ENCODE results near the gene CCDC61.

CCDC61 gene

DNA sequence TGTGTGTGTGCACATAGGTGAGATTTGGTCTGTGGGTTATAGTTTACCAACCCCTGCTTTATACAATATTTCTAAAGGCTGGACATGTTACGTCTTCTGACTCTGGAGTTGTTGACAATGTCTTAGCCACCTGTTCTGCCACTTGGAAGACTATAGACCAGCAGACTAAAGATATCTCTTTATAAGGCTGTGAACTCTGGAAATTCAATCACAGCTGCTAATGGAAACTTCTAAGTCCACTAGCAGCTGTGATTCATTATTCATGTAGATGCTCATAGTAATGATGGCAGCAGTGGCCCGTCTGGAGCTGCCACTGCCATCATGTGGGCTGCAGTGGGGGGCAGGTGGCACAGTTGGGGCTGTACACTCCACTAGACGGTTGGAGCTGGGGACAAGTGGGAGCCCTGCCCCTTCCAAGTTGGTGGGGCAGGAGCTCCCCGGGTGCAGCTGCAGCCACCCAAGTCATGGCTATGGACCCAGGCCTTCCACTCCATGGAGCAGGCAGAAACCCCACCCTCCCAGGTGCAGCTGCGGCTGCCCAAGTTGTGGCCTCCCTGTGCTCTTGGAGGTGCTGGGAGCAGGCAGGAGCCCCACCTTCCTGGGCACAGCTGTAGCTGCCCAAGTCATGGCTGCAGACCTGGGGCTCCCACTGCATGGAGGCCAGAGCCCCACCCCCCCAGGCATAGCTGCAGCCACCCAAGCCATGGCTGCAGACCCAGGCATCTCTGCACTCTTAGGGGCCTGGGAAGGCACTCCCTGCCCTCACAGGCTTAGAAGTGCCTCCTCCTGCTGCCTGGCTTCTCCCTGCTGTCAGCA, 36.7 kb downstream of the CCDC61 start:
- H3K4me3 ChIP-seq (ENCODE audit: low read depth, low read length), result no peak overlapping the region
- DNase-seq (ENCODE audit: low read depth), result no peak

DNA sequence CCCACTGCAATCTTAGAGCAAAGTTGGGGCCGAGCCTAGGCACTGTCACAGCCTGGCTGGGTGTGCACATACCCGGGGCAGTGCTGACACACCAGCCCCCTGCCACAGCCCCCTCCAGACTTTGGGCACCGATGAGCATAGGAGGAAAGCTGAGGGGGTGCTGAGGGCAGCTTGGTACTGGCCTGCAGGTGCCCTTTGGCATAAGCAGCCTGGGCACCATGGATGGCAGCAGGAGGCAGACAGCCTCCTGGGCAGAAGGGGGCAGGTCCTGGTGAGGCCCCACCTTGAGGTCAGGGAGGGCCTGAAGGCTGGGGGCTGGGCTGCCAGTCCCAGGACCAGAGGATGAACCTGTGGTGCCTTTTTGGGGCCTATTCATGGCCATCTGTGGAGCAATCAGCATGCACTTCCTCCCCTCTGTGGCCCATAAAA, 37.3 kb downstream of the CCDC61 start:
- no peak overlapping the region for H3K4me3 ChIP-seq (ENCODE audit: low read depth, low read length)
- no peak for DNase-seq (ENCODE audit: low read depth)

DNA sequence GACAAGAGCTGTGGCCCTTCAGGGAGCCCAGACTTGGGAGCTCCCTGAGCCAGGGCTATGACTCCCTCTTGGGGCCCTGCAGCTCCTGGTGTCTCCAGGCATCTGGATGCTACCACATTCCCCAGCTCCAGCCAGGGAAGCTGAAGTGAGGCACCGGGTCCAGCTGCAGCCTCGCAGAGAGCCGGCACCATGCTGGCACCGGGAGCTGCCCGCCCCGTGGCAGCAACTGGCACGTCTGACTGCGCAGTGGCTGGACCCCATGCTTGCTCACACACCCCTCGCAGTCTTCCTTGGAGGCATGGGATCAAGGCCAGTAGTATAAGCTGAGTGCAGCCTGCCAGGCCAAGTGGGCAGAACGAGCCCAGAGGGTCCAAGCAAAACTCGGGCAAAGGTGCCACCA, 38.1 kb downstream of the CCDC61 start:
- H3K4me3 ChIP-seq (ENCODE audit: low read depth, low read length), result no peak overlapping the region
- no peak for DNase-seq (ENCODE audit: low read depth)

DNA sequence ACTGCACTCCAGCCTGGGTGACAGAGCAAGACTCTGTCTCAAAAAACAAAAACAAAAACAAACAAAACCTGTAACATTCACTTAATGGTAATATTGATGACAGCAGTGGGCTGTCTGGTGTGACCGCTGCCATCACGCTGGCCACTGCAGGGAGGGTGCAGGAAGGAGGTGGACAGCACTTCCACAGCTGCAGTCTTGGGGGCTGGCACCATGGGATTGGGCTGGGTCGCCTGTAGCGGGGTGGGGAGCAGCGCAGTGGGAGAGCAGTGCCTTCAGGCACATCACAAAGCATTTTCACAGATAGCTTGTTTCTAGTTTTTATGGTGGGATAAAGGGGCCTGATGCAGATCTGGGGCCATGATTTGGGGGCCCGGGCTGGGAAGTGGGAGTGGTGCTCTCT, 40.3 kb downstream of the CCDC61 start:
- no peak for DNase-seq (ENCODE audit: low read depth)
- H3K4me3 ChIP-seq (ENCODE audit: low read depth, low read length), result no peak overlapping the region

DNA sequence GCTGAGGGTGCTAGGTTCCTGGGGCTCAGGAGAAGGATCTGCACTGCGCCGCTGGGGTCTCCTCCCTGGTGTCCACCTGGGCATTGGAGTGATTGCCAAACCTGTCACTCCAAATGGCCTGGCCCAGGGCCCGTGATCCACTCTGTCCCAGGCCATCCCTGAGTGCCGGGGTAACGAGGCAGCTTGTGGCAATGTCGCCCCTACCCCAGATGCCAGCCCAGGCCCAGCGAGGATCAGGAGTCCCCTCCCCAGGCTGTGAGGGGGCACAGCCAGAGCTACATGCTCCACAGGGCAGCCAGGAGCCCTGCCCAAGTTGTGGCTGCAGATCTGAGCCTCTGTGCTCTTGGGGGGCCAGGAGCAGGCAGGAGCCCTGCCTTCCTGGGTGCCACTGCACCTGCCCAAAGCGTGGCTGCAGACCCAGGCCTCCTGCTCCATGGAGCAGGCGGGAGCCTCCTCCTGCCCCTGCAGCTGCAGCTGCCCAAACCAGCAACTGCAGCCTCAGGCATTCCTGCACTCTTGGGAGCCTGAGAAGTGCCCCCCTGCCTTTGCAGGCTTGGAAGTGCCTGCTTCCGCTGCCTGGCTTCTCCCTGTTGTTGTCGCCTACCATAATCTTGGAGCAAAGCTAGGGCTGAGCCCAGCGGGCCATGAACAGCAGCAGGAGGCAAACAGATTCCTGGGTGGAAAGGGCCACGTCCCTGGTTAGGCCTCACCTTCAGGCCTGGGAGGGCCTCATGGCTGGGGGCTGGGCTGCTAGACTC, 40.9 kb downstream of the CCDC61 start:
- no peak for DNase-seq (ENCODE audit: low read depth)

DNA sequence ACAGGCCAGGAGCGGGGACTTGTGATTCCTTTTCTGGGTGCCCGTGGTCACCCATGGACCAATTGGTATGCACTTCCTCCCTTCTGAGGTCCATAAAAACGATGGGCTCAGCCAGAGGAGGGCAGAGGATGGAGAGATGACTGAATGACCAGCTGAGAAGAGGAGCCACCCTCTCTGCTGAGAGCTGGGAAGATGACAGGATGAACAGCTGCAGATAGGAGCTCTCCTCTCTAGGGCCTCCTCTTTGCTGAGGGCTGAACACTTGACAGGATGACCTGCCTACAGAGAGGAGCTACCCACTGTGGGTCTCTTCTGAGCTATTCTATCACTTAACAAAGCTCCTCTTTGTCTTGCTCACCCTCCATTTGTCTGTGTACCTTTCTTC, 41.5 kb downstream of the CCDC61 start:
- no peak overlapping the region for H3K4me3 ChIP-seq (ENCODE audit: low read depth, low read length)
- no peak for DNase-seq (ENCODE audit: low read depth)

More for the DNA sequence above, 40.9 kb downstream of the CCDC61 start:
- H3K4me3 ChIP-seq (ENCODE audit: low read depth, low read length), result no peak overlapping the region

DNA sequence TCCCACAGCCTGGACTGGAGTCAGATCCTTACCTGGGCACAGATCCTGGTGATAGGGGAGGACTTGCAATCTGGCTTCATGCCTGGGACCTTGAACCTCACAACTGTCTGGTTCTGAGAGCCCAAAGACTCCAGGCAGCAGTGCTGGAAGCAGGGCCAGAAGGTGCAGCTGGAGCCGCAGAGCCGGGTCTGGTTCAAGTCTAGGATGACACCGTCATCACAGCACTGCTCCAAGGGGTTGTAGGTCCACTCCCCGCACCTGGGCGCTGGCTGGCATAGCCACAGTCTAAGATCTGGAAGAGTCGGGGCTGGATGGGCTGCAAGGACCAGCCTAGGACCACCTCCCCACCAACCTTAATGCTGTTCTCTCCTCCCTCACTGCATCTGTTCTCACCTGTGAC, 44.9 kb downstream of the CCDC61 start:
- no peak overlapping the region for H3K4me3 ChIP-seq (ENCODE audit: low read depth, low read length)
- DNase-seq (ENCODE audit: low read depth), result no peak

DNA sequence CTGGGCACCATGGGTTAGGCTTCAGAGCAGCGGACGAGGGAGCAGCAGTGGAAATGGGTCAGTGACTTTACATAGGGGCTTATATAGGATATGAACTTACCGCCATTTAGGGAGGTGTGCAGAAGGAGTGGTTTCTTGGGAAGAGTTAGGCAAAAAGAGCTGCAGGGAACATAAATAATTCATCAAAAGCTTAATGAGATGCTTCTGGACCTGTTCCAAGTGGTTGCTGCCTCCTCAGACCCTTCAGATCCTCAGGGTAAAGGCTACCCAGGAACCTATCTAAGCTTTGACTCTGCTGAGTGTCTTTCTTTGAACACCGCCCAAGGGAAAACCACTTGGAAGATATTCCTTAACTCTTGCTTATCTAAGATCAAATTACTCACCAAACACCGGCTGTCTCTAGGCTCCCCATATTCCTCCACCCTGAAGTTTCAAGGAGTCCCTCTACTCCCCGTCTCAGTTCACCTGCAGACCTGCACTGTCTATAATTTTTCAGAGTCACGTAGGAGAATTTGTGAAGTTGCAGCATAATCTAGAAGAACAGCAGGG, 45.8 kb downstream of the CCDC61 start, which contains the start of gene IGFL4:
IGFL4 (minus strand) TSS at position 51 of the 549 bp plus-strand sequence; CDS start at position 11, 40 bp downstream.
- H3K4me3 ChIP-seq (ENCODE audit: low read depth, low read length), result no peak within 1 kb of the TSS
- no peak for DNase-seq (ENCODE audit: low read depth)

DNA sequence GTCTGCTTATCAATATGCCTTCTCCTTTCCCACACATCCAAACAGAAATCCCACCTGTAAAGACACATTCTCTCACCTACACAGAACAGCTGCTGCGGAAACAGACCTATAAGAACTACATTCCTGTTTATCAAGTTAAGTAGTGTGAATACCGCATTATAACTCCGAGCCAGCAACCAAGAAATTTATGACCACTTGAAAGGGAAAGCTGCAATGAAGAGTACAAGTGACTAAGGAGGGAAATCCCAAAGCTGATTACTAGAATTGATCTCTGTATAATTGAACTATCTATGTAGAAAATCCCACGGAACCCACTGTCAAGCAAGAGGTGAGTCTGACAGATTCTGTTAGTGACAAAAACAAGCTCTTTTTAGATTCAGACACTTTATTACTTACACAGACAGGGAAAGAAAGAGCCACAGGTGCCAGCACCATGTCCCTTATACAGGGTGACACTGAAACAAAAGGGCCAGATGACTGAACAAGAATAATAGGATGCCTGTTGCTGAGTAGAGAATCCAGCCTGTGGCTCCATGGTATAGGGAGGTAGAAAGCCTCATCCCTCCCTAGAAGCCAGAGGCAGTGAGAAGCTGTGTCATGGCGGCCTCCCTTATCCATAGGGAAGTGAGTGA, 47.1 kb downstream of the CCDC61 start:
- DNase-seq (ENCODE audit: low read depth), result no peak

DNA sequence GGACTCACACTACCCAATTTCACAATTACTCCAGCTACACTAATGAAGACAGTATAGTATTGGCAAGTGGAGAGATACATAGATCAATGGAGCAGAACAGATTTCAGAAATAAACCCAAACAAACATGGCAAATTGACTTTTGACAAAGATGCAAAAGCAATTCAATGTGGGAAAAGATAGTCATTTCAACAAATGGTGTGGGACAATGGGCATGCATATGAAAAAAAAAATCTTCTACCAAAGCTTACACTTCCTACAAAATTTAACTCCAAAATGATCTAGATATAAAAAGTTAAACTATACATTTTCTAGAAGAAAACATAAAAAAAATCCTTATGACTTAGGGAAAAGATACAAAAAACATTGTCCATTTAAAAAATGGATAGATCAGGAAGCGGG, 48.3 kb downstream of the CCDC61 start:
- no peak overlapping the region for H3K4me3 ChIP-seq (ENCODE audit: low read depth, low read length)
- DNase-seq (ENCODE audit: low read depth), result no peak

More for the DNA sequence above, 47.1 kb downstream of the CCDC61 start:
- H3K4me3 ChIP-seq (ENCODE audit: low read depth, low read length), result no peak overlapping the region

DNA sequence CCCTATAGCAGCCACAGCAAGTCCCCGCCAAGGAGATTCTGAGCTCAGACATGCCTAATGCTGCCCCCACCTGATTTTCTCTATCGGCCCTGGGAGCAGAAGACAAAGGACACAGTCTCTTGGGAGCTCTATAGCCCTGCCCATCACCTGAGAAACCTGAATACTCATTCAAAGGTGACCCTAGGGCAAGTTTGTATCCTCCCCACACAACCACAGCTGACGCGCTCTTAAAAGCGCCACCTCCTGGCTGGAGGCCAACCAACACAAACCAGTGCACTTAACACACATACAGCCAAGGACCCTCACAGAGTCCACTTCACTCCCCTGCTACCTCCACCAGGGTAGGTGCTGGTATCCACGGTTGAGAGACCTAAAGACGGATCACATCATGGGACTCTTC, 54.3 kb downstream of the CCDC61 start:
- no peak for DNase-seq (ENCODE audit: low read depth)
- no peak overlapping the region for H3K4me3 ChIP-seq (ENCODE audit: low read depth, low read length)

DNA sequence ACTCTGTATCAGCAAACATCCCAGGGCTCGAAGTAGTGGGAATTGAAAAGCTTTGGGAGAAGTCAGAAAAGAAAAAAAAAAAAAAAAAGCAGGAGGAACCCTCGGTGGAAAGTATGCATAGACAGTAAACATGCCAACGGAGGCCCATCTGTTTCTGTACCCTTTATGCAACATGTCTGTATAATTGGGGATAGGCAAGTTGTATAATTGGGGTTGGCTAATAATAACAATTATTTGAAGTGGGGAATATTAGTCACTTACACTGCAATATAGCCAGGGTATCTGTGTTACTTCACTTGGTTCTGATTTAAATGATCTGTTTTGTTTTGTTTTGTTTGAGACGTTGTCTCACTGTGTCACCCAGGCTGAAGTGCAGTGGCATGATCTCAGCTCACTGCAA, 57.6 kb downstream of the CCDC61 start:
- H3K4me3 ChIP-seq (ENCODE audit: low read depth, low read length), result no peak overlapping the region
- DNase-seq (ENCODE audit: low read depth), result no peak

DNA sequence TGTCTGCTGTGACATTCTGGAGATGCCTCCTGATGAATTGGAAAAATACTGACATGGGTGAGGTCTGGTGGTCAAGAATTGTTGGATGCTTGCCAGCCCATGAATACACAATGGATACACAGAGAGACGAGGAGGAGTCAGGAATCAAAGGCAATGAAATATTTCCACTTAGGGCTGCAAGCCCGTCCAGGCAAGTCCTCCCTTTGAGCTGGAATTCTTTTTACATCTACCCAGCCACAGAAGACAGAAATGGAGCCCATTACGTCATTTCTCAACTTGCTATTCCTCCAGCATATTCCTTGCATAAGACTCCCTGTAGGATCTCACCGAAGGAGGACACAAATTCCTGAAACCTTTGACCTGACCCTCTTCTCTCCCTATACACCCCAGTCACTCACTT, 61.3 kb downstream of the CCDC61 start:
- no peak overlapping the region for H3K4me3 ChIP-seq (ENCODE audit: low read depth, low read length)
- DNase-seq (ENCODE audit: low read depth), result no peak

DNA sequence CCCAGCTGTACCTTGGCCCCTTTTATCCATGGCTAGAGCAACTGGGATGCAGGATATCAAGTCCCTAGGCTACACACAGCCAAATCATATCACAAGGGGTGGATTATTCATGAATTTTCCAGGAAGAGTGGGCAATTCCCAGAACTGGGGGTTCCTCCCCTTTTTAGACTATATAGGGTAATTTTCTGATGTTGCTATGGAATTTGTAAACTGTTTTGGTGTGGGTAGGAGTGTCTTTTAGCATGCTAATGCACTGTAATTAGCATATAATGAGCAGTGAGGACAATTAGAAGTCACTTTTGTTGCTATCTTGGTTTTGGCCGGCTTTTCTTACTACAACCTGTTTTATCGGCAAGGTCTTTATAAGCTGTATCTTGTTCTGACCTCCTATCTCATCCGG, 63.5 kb downstream of the CCDC61 start:
- no peak for DNase-seq (ENCODE audit: low read depth)
- no peak overlapping the region for H3K4me3 ChIP-seq (ENCODE audit: low read depth, low read length)

DNA sequence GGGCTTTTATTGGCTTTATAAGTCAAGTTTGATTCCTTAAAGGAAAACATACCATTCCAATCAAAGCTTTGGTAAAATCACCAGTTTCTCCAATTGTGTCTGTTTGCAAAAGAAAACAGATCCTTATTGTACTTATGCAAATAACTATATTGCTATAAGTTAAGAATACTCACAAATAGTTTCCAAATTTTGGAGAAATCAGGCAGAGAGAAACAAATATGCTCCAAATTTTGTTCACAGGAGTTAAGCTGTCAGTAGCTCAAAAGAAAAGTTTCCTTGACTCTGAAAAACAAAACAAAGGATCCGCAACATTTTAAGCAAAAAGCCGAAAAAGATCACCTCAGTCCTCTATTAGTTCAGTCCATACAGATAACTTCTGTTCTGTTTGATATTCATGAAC, 64.7 kb downstream of the CCDC61 start:
- no peak overlapping the region for H3K4me3 ChIP-seq (ENCODE audit: low read depth, low read length)
- no peak for DNase-seq (ENCODE audit: low read depth)

DNA sequence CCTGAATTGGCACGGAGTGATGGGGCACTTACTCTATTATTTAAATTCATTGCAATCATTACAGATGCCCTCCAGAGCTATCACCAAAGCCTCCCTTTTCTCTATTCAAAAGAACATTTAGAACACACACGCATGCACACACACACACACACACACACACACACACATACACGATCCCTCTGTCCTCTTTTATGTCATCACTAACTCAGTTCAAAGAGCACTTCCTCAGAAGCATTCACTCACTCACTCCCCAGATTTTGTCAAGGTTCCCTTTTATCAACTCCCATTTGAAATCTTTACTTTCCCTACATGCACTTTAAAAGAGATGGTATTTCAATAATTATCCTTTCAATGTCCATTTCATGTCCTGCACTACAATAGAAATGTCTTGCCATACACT, 67.9 kb downstream of the CCDC61 start:
- DNase-seq (ENCODE audit: low read depth), result no peak
- H3K4me3 ChIP-seq (ENCODE audit: low read depth, low read length), result no peak overlapping the region

DNA sequence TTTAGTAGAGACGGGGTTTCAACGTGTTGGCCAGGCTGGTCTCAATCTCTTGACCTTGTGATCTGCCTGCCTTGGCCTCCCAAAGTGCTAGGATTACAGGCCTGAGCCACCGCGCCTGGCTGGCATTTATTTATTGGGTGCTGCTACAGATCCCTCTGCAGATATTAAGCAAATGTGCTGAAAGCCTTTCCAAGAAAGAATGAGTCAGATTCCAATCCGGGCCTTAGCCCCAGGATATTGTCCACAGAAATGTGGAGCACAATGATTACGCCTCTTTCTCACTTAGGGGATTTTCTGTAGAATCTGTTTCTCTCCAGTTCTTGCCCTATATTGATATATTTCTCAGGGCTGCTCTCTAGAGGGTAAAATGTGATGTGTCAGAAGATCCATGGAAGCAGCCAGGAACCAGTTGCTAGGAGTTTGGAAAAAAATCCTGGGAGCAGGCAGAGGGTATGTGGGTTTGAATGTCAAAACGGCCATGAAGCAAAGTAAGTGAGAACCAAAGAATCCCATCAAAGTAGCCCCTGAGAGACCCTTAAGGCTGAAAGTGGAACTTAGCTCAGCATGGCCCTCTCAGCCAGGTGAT, 70.3 kb downstream of the CCDC61 start:
- no peak for DNase-seq (ENCODE audit: low read depth)
- no peak overlapping the region for H3K4me3 ChIP-seq (ENCODE audit: low read depth, low read length)

DNA sequence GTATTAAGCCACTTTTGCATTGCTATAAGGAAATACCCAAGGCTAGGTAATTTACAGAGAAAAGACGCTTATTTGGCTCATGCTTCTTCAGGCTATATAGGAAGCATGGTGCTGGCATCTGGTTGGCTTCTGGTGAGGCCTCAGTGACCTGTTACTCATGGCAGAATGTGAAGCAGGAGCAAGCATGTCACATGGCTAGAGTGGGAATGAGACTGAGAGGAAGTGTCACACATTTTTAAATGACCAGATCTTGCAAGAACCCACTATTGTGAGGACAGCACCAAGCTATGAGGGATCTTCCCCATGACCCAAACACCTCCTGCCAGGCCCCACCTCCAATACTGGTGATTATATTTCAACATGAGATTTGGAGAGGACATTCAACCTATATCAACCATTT, 71.2 kb downstream of the CCDC61 start:
- H3K4me3 ChIP-seq (ENCODE audit: low read depth, low read length), result no peak overlapping the region
- no peak for DNase-seq (ENCODE audit: low read depth)

DNA sequence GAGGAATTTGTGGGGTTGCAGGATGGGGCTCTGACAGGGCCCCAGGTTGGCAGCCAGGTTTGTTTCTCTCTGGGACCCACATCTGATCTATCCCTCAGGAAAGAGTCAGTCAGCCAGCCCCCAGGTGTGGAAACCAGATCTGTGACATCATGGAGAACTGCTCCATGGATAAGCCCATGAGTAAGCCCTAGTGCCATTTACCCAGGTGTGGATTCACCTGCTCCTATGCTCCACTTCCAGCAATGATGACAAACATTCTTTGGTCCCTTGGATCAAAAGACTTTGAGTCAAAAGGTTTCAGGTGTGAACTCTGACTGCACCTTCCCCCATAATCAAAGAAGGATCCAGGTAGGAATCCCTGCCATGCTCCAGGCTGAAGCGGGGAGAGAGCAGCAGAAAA, 72.4 kb downstream of the CCDC61 start:
- no peak overlapping the region for H3K4me3 ChIP-seq (ENCODE audit: low read depth, low read length)
- DNase-seq (ENCODE audit: low read depth), result no peak
